ENCODE results near the gene ZNF692.
"Not testable (repeated sequence)": the region's sequence is repeated elsewhere in the genome, so short reads cannot be mapped to it uniquely, and the experiment has no call there.

ZNF692 gene

DNA sequence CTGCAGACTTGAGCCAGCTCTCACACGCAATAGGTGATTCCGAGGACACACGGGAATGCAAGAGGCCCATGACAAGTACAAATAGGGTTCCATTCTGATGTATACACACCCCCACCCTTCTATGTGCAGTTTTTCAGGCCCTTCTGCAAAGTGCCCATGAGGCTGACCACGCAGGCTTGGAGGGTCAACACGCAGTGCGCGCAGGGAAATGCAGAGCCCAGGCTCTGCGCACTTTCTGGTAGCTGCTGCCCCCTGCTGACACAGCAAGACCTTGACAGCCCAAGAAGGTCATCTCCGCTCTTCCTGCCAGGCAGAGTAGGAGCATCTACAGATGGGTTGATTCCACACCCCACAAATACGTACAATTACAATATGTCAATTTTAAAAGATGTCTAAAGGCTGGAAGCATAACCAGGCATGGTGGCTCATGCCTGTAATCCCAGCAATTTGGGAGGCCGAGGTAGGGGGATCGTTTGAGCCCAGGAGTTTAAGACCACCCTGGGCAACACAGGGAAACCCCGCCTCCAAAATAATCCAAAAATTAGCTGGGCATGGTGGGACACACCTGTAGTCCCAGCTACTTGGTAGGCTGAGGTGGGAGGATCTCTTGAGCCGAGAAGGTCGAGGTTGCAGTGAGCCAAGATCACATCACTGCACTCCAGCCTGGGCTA is 51.7 kb downstream of the ZNF692 start:
- DNase-seq (ENCODE audit: low spot score), result peak; percentile 57

DNA sequence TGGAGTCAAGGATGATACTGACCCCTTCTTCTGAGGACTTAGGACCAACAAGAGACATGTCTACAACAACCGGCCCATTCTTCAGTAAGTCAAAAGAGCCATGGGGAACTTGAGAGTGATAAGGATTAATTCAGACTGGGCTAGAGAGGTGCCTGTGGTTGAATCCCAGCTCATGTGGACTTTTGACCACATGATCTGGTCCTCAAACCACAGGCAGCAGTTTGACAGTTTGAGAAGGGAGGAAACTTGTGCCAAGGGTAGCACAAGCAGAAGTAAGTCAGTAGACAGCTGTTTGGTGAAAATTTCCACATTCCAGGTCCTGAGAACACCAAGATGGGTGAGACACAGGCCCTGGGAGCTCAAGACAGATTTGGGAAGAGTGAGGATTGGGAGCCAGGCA is 53.0 kb downstream of the ZNF692 start:
- no peak for DNase-seq (ENCODE audit: low spot score)

DNA sequence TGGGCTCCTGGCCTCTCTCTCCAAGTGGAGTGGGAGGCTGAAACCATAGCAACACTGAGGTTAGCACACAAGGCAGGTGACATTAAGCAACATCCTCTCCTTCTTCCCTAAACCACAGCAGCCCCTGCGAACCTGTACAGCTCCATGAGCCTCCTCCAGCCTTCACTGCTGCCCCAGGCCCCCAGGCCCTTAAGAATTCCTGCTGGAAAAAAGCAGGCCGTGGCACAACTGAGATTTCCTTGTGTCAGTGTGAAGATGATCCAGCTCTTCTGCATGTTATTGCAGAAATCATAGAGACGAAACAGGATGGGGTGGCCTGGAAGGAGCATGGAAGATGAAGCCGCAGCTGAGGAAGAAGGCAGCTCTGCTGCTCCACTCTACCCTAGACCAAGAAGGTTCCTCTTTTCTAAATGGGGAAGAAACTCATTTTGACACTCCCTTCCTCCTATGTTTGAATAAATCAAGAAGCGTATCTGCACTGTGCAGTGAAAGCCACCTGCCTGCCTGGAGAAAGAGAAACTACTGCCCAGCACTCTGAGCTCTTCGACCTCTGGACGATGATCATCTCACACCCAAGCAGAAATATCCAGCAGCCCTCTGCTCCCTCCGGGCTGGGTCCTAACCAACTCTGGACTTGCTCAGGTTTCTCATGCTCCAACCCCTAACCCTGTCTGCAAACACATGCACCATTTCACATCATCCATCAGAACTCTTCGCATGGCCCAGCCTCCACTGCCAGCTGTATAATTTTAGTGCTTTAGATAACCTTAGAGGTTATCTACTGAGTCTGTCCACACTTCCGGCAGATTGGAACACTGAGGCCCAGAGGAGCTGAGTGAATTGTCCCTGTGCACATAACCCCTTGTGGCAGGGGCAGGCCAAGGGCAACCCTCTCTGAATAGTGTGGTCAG is 53.9 kb downstream of the ZNF692 start:
- no peak for DNase-seq (ENCODE audit: low spot score)

DNA sequence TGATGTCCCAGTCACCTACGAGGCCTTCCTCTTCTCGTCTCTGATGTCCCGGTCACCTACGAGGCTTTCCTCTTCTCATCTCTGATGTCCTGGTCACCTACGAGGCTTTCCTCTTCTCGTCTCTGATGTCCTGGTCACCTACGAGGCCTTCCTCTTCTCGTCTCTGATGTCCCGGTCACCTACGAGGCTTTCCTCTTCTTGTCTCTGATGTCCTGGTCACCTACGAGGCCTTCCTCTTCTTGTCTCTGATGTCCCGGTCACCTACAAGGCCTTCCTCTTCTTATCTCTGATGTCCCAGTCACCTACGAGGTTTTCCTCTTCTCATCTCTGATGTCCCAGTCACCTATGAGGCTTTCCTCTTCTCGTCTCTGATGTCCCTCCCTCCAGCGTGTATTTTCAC is 55.4 kb downstream of the ZNF692 start:
- not testable (repeated sequence) for DNase-seq (ENCODE audit: low spot score)

DNA sequence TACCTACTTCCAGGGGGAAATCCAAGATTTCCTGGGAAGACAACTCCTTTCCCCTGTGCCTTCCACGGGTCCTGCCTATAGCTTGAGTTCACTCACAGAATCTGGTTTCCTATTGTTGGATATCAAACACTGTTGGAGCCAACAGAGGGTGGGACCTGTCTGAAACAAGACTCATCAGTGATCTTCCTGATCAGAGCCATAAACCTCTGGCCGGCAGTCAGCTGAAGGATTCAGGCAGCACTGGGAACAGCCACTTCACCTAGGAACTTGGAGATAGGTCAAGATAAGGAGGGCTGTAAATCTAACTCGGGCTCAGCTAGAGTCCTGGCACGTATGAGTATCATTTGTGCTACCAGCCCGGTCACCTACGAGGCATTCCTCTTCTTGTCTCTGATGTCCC is 56.4 kb downstream of the ZNF692 start:
- DNase-seq (ENCODE audit: low spot score), result no peak

DNA sequence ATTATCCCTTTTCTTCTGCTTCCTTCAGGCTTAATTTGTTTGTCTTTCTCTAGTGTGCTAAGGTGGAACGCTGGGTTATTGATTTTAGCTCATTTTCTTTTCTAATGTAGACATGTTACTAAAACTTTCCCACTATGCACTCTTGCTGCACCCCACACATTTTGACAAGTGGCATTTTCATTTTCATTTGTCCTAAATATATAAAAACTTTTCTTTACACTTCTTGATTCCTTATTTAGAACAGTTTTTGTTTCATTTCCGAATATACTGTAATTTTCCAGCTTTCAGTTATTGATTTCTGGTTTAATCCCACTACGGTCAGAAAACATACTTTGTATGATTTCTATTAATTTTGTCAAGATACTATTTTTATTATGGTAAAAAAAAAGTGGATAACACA is 58.4 kb downstream of the ZNF692 start:
- no peak for DNase-seq (ENCODE audit: low spot score)

Data from CD4-positive, alpha-beta T cell treated with Interleukin-6 at 100 ng/mL for 8 hours (primary cell).